SK-N-MC (cell line): ENCODE data around the gene TRIM44.

ENCODE experiments used
- EZH2 ChIP-seq: fragments of 200-600 bp; sonication (generic); IDR thresholded peaks from one replicate; pipeline ENCODE4 v1.6.1; 2017; ENCODE audit warnings: antibody characterized with exemption
- POLR2AphosphoS5 ChIP-seq: IDR thresholded peaks from 2 replicates; pipeline ENCODE4 v1.6.1; 2012; ENCODE audit warnings: mild to moderate bottlenecking, low read depth, low read length, borderline replicate concordance

GRCh38 chr11:35650467-35650866, 12.1 kb upstream of the TRIM44 start:
- TF ChIP-seq POLR2AphosphoS5 (no peak), EZH2 (no peak)
